ENCODE data around the gene SVOPL. TPM values are rescaled to one million over a fixed set of nuclear protein-coding genes. Genes with fewer than 3 reads are reported as not detected.

The SVOPL gene
- total RNA-seq, 2 donors from 2014 or later: not detected

GRCh38 chr7:138563808-138564207, 137.4 kb downstream of the SVOPL start:
- Histone ChIP-seq H3K4me3 (no peak overlapping the region), H3K27ac (no peak overlapping the region), H3K27me3 (no peaks in the 10 kb centered on the region), H3K9me3 (peaks cover 0 to 53% (median 0%) of the 10 kb centered on the region in 3 donors), H3K36me3 (replicated peaks in 1 of 2; ENCODE audit: insufficient read depth in 1 of 2, low read depth in 2 of 2) (peaks cover 17 to 24% of the 10 kb centered on the region in 2 donors), H3K4me1 (no peaks in the 10 kb centered on the region)
- DNase-seq (no peak), ATAC-seq (no peak)
- intact Hi-C loops (cut with DNase I): no loop called here
- WGBS, 2 donors: 77 to 92% methylated on average over 4 of the region's 4 CpGs
- TF ChIP-seq CTCF (IDR thresholded peaks at IDR 0.05) (no peak), POLR2A (IDR thresholded peaks at IDR 0.05) (no peak)

- intact Hi-C loops (cut with DNase I): no loop called here
- ATAC-seq (no peak), DNase-seq (no peak)
- no peaks in the 10 kb centered on the region for H3K4me1 ChIP-seq
- peaks cover 0 to 63% (median 0%) of the 10 kb centered on the region in 3 donors for H3K9me3 ChIP-seq
- H3K27ac ChIP-seq: no peak overlapping the region
- 98% methylated on average over 4 to 5 of the region's 5 CpGs for WGBS, 2 donors
- H3K4me3 ChIP-seq: no peak overlapping the region
- H3K36me3 ChIP-seq (replicated peaks in 1 of 2; ENCODE audit: insufficient read depth in 1 of 2, low read depth in 2 of 2): peaks cover 17 to 40% of the 10 kb centered on the region in 2 donors
- no peaks in the 10 kb centered on the region for H3K27me3 ChIP-seq
- no peak for TF ChIP-seq CTCF (IDR thresholded peaks at IDR 0.05)
- no peak for TF ChIP-seq POLR2A (IDR thresholded peaks at IDR 0.05)
Measured at GRCh38 chr7:138559448-138559847, 141.7 kb downstream of the SVOPL start.

GRCh38 chr7:138556771-138557484, 144.2 kb downstream of the SVOPL start:
- Histone ChIP-seq H3K27me3 (no peaks in the 10 kb centered on the region), H3K36me3 (replicated peaks in 1 of 2; ENCODE audit: insufficient read depth in 1 of 2, low read depth in 2 of 2) (peaks cover 14 to 51% of the 10 kb centered on the region in 2 donors), H3K9me3 (peaks cover 0 to 44% (median 0%) of the 10 kb centered on the region in 3 donors), H3K4me3 (no peak overlapping the region), H3K4me1 (no peaks in the 10 kb centered on the region), H3K27ac (no peak overlapping the region)
- 92 to 99% methylated on average over 3 of the region's 3 CpGs for WGBS, 2 donors
- ATAC-seq (no peak), DNase-seq (no peak)
- intact Hi-C loops (cut with DNase I): no loop called here
- no peak for TF ChIP-seq POLR2A (IDR thresholded peaks at IDR 0.05)
- TF ChIP-seq CTCF (IDR thresholded peaks at IDR 0.05): no peak

- TF ChIP-seq CTCF (IDR thresholded peaks at IDR 0.05) (no peak), POLR2A (IDR thresholded peaks at IDR 0.05) (no peak)
- peaks cover 0 to 44% (median 0%) of the 10 kb centered on the region in 3 donors for H3K9me3 ChIP-seq
- intact Hi-C loops (cut with DNase I): no loop called here
Measured at GRCh38 chr7:138555684-138556083, 145.5 kb downstream of the SVOPL start.

GRCh38 chr7:138554674-138555073, 146.5 kb downstream of the SVOPL start:
- ATAC-seq (no peak), DNase-seq (no peak)
- no peaks in the 10 kb centered on the region for H3K27me3 ChIP-seq
- H3K9me3 ChIP-seq: peaks cover 0 to 37% (median 0%) of the 10 kb centered on the region in 3 donors
- TF ChIP-seq CTCF (IDR thresholded peaks at IDR 0.05) (no peak), POLR2A (IDR thresholded peaks at IDR 0.05) (no peak)
- intact Hi-C loops (cut with DNase I): no loop called here
- H3K27ac ChIP-seq: no peak overlapping the region
- peaks cover 23 to 51% of the 10 kb centered on the region in 2 donors for H3K36me3 ChIP-seq (replicated peaks in 1 of 2; ENCODE audit: insufficient read depth in 1 of 2, low read depth in 2 of 2)
- no peak overlapping the region for H3K4me3 ChIP-seq
- H3K4me1 ChIP-seq: no peaks in the 10 kb centered on the region
- WGBS, 2 donors: 93 to 97% methylated on average over 4 of the region's 4 CpGs

More at GRCh38 chr7:138555684-138556083, 145.5 kb downstream of the SVOPL start:
- ATAC-seq: no peak
- WGBS, 2 donors: 96 to 98% methylated on average over 4 of the region's 4 CpGs
- no peaks in the 10 kb centered on the region for H3K4me1 ChIP-seq
- H3K27ac ChIP-seq: no peak overlapping the region
- H3K4me3 ChIP-seq: no peak overlapping the region
- H3K27me3 ChIP-seq: no peaks in the 10 kb centered on the region
- H3K36me3 ChIP-seq (replicated peaks in 1 of 2; ENCODE audit: insufficient read depth in 1 of 2, low read depth in 2 of 2): peaks cover 23 to 53% of the 10 kb centered on the region in 2 donors
- no peak for DNase-seq
